Duodenal mucosa (tissue), 2 donors: ENCODE measurements around the gene CDV3.

Source experiments
- H3K27ac ChIP-seq: one replicate; pipeline ENCODE4 v1.7.0; 2013; ENCODE audit warnings: low read depth, low read length
- H3K27me3 ChIP-seq, 2 donors: one replicate each; pipeline ENCODE4 v1.7.0; 2013; ENCODE audit warnings: low read length in 2 of 2, control low read depth in 1 of 2; ENCODE audit not compliant: insufficient read depth in 2 of 2, control insufficient read depth in 1 of 2
- H3K36me3 ChIP-seq, 2 donors: one replicate each; pipeline ENCODE4 v1.7.0; 2013; ENCODE audit warnings: low read length in 2 of 2, control low read depth in 1 of 2; ENCODE audit not compliant: insufficient read depth in 2 of 2, control insufficient read depth in 1 of 2
- H3K4me1 ChIP-seq, 2 donors: one replicate each; pipeline ENCODE4 v1.7.0; 2013; ENCODE audit warnings: low read length in 2 of 2, control low read depth in 1 of 2; ENCODE audit not compliant: insufficient read depth in 2 of 2, control insufficient read depth in 1 of 2
- H3K4me3 ChIP-seq, 2 donors: one replicate each; pipeline ENCODE4 v1.7.0; 2013; ENCODE audit warnings: low read length in 2 of 2, low read depth in 1 of 2
- H3K9ac ChIP-seq, 2 donors: one replicate each; pipeline ENCODE4 v1.7.0; 2013; ENCODE audit warnings: low read length in 2 of 2, low read depth in 1 of 2
- H3K9me3 ChIP-seq, 2 donors: one replicate each; pipeline ENCODE4 v1.7.0; 2013; ENCODE audit warnings: low read length in 2 of 2, control low read depth in 1 of 2; ENCODE audit not compliant: control insufficient read depth in 1 of 2

Gene CDV3

GRCh38 chr3:133578548-133579191 is 5.2 kb downstream of the CDV3 start:
- Histone ChIP-seq H3K27ac (no peak overlapping the region), H3K9me3 (no peaks in the 10 kb centered on the region), H3K27me3 (no peaks in the 10 kb centered on the region), H3K4me3 (peak overlapping the region in 1 of 2 donors; percentile 9), H3K36me3 (peaks cover 17 to 46% of the 10 kb centered on the region in 2 donors), H3K9ac (no peak overlapping the region), H3K4me1 (peaks cover 28 to 34% of the 10 kb centered on the region in 2 donors)

- Histone ChIP-seq H3K4me3 (no peak overlapping the region), H3K9me3 (no peaks in the 10 kb centered on the region), H3K27ac (no peak overlapping the region), H3K27me3 (no peaks in the 10 kb centered on the region), H3K36me3 (peaks cover 27 to 81% of the 10 kb centered on the region in 2 donors), H3K9ac (no peak overlapping the region), H3K4me1 (peaks cover 9 to 12% of the 10 kb centered on the region in 2 donors)
Measured at GRCh38 chr3:133583396-133583795, 9.9 kb downstream of the CDV3 start.

- Histone ChIP-seq H3K9ac (no peak overlapping the region), H3K27ac (no peak overlapping the region), H3K36me3 (peaks cover 29 to 64% of the 10 kb centered on the region in 2 donors), H3K4me1 (no peaks in the 10 kb centered on the region), H3K27me3 (no peaks in the 10 kb centered on the region), H3K9me3 (no peaks in the 10 kb centered on the region), H3K4me3 (no peak overlapping the region)
Measured at GRCh38 chr3:133588035-133588434, 14.5 kb downstream of the CDV3 start.

- Histone ChIP-seq H3K36me3 (peaks cover 25 to 55% of the 10 kb centered on the region in 2 donors), H3K9ac (no peak overlapping the region), H3K4me1 (no peaks in the 10 kb centered on the region)
Measured at GRCh38 chr3:133588784-133589465, 15.4 kb downstream of the CDV3 start.

GRCh38 chr3:133589503-133589902 is 16.0 kb downstream of the CDV3 start:
- Histone ChIP-seq H3K9ac (no peak overlapping the region), H3K4me1 (no peaks in the 10 kb centered on the region), H3K27me3 (no peaks in the 10 kb centered on the region), H3K36me3 (peaks cover 25 to 49% of the 10 kb centered on the region in 2 donors), H3K9me3 (no peaks in the 10 kb centered on the region), H3K27ac (no peak overlapping the region), H3K4me3 (no peak overlapping the region)

More at GRCh38 chr3:133588784-133589465, 15.4 kb downstream of the CDV3 start:
- Histone ChIP-seq H3K9me3 (no peaks in the 10 kb centered on the region), H3K4me3 (no peak overlapping the region), H3K27me3 (no peaks in the 10 kb centered on the region), H3K27ac (no peak overlapping the region)

- no peak overlapping the region for H3K27ac ChIP-seq
- no peak overlapping the region for H3K9ac ChIP-seq
- H3K36me3 ChIP-seq: peaks cover 21 to 33% of the 10 kb centered on the region in 2 donors
- no peaks in the 10 kb centered on the region for H3K9me3 ChIP-seq
- H3K4me3 ChIP-seq: no peak overlapping the region
- no peaks in the 10 kb centered on the region for H3K27me3 ChIP-seq
- no peaks in the 10 kb centered on the region for H3K4me1 ChIP-seq
Measured at GRCh38 chr3:133591271-133591742, 17.8 kb downstream of the CDV3 start.

GRCh38 chr3:133592843-133593242 is 19.4 kb downstream of the CDV3 start:
- Histone ChIP-seq H3K27ac (no peak overlapping the region), H3K9ac (no peak overlapping the region), H3K4me1 (no peaks in the 10 kb centered on the region), H3K4me3 (no peak overlapping the region), H3K9me3 (no peaks in the 10 kb centered on the region), H3K36me3 (peaks cover 13 to 18% of the 10 kb centered on the region in 2 donors), H3K27me3 (no peaks in the 10 kb centered on the region)

GRCh38 chr3:133593243-133593642 is 19.8 kb downstream of the CDV3 start:
- Histone ChIP-seq H3K27me3 (no peaks in the 10 kb centered on the region), H3K9ac (no peak overlapping the region), H3K4me3 (no peak overlapping the region), H3K9me3 (no peaks in the 10 kb centered on the region), H3K36me3 (peaks cover 9 to 14% of the 10 kb centered on the region in 2 donors), H3K4me1 (no peaks in the 10 kb centered on the region), H3K27ac (no peak overlapping the region)

GRCh38 chr3:133595341-133595740 is 21.9 kb downstream of the CDV3 start:
- no peak overlapping the region for H3K27ac ChIP-seq
- no peaks in the 10 kb centered on the region for H3K27me3 ChIP-seq
- H3K4me3 ChIP-seq: no peak overlapping the region
- H3K9ac ChIP-seq: no peak overlapping the region
- no peaks in the 10 kb centered on the region for H3K4me1 ChIP-seq
- H3K9me3 ChIP-seq: no peaks in the 10 kb centered on the region
- no peaks in the 10 kb centered on the region for H3K36me3 ChIP-seq

- no peak overlapping the region for H3K9ac ChIP-seq
Measured at GRCh38 chr3:133598405-133598804, 24.9 kb downstream of the CDV3 start.

More at GRCh38 chr3:133598405-133598804, 24.9 kb downstream of the CDV3 start:
- peaks cover 4 to 11% of the 10 kb centered on the region in 2 donors for H3K36me3 ChIP-seq
- no peak overlapping the region for H3K4me3 ChIP-seq
- H3K9me3 ChIP-seq: no peaks in the 10 kb centered on the region
- no peak overlapping the region for H3K27ac ChIP-seq
- no peaks in the 10 kb centered on the region for H3K27me3 ChIP-seq
- H3K4me1 ChIP-seq: no peaks in the 10 kb centered on the region
